Liver (tissue), 9 donors: Measurements from ENCODE around the gene MYO5C. TPM values are rescaled to one million over a fixed set of nuclear protein-coding genes. Genes with fewer than 3 reads are reported as not detected.

Experiments
- DNase-seq: peaks from one replicate; pipeline ENCODE4 v3.0.0-alpha.2; 2017; ENCODE audit warnings: low spot score
- H3K27ac ChIP-seq, 2 donors: one replicate each; pipeline ENCODE4 v1.7.0; 2013; ENCODE audit warnings: inconsistent platforms in 2 of 2, low read length in 2 of 2, control low read depth in 1 of 2, low read depth in 1 of 2, mild to moderate bottlenecking in 1 of 2
- H3K27me3 ChIP-seq, 4 donors: one replicate each; pipeline versions ENCODE4 v1.6.1 to v1.7.0; 2013; ENCODE audit warnings: low read length in 3 of 4, inconsistent platforms in 1 of 4, mild to moderate bottlenecking in 1 of 4, moderate library complexity in 1 of 4; ENCODE audit not compliant: control insufficient read depth in 4 of 4, insufficient read depth in 4 of 4
- H3K36me3 ChIP-seq, 4 donors: one replicate each; pipeline versions ENCODE4 v1.6.1 to v1.7.0; 2013; ENCODE audit warnings: low read length in 3 of 4, mild to moderate bottlenecking in 3 of 4, low read depth in 1 of 4, moderate library complexity in 1 of 4; ENCODE audit not compliant: control insufficient read depth in 4 of 4, insufficient read depth in 3 of 4
- H3K4me1 ChIP-seq, 4 donors: one replicate each; pipeline versions ENCODE4 v1.6.1 to v1.7.0; 2013; ENCODE audit warnings: low read length in 3 of 4, mild to moderate bottlenecking in 3 of 4, moderate library complexity in 1 of 4; ENCODE audit not compliant: control insufficient read depth in 4 of 4, insufficient read depth in 4 of 4
- H3K4me3 ChIP-seq, 3 donors: one replicate each; pipeline versions ENCODE4 v1.6.1 to v1.7.0; 2013; ENCODE audit warnings: low read length in 3 of 3, control low read depth in 1 of 3, low read depth in 1 of 3, mild to moderate bottlenecking in 1 of 3
- H3K9ac ChIP-seq, 2 donors: one replicate each; pipeline ENCODE4 v1.7.0; 2013; ENCODE audit warnings: low read length in 2 of 2, mild to moderate bottlenecking in 2 of 2, moderate library complexity in 2 of 2, control low read depth in 1 of 2, low read depth in 1 of 2
- H3K9me3 ChIP-seq, 4 donors: one replicate each; pipeline versions ENCODE4 v1.6.1 to v1.7.0; 2013; ENCODE audit warnings: low read length in 3 of 4; ENCODE audit not compliant: control insufficient read depth in 4 of 4
- ATF3 ChIP-seq: IDR thresholded peaks from 2 replicates; pipeline ENCODE4 v1.6.1; 2016; ENCODE audit warnings: antibody characterized with exemption
- EGR1 ChIP-seq, 2 donors: IDR thresholded peaks; 2 replicates each; pipeline ENCODE4 v1.6.1; 2016 to 2018; ENCODE audit warnings: antibody characterized with exemption in 2 of 2, low read depth in 2 of 2
- FOXA2 ChIP-seq: IDR thresholded peaks from 2 replicates; pipeline ENCODE4 v1.6.1; 2016; ENCODE audit warnings: antibody characterized with exemption
- HNF4G ChIP-seq: IDR thresholded peaks from 2 replicates; pipeline ENCODE4 v1.6.1; 2016; ENCODE audit warnings: antibody characterized with exemption
- MAX ChIP-seq: IDR thresholded peaks from 2 replicates; pipeline ENCODE4 v1.6.1; 2016; ENCODE audit warnings: antibody characterized with exemption
- REST ChIP-seq: IDR thresholded peaks from 2 replicates; pipeline ENCODE4 v1.6.1; 2016; ENCODE audit warnings: antibody characterized with exemption, mild to moderate bottlenecking
- RXRA ChIP-seq, 2 donors: IDR thresholded peaks; 2 replicates each; pipeline ENCODE4 v1.6.1; 2017 to 2018; ENCODE audit warnings: antibody characterized with exemption in 2 of 2, mild to moderate bottlenecking in 1 of 2
- TAF1 ChIP-seq: conservative IDR thresholded peaks from 2 replicates; pipeline ENCODE4 v1.6.1; 2016; ENCODE audit warnings: antibody characterized with exemption, mild to moderate bottlenecking
- YY1 ChIP-seq: IDR thresholded peaks from 2 replicates; pipeline ENCODE4 v1.6.1; 2016; ENCODE audit warnings: antibody characterized with exemption, mild to moderate bottlenecking
- ZBTB33 ChIP-seq: IDR thresholded peaks from 2 replicates; pipeline ENCODE4 v1.6.1; 2016; ENCODE audit warnings: antibody characterized with exemption
- WGBS: extraction: QIAGEN DNeasy Blood & Tissue Kit; methylation state at CpG from one replicate; pipeline ENCODE4 v1.1.7; 2013; 5-methylcytosine and 5-hydroxymethylcytosine counted together
- polyA plus RNA-seq, 2 donors: library from polyadenylated mRNA; stranded (reverse) in 1 of 2; unstranded in 1 of 2; fragments of 200-250 nt in 1 of 2; fragments of >200 nt in 1 of 2; fragmentation: Nextera tagmentation in 1 of 2; extraction: Ambion mirVana in 1 of 2; gene quantifications; one replicate each; pipeline versions ENCODE4 v1.2.1 to v1.2.3, GENCODE V29; 2013 to 2015
- total RNA-seq, 2 donors: library from RNA; depleted of rRNA; stranded (reverse); fragments of >200 nt; gene quantifications; one replicate each; pipeline ENCODE4 v1.2.3, GENCODE V29; 2014
- donor health status: healthy.
- donor health status: healthy.
- donor health status: healthy.
- donor health status: healthy.
- donor health status: healthy.

Gene MYO5C
- total and polyA plus RNA-seq, 4 donors: 1.9 to 8.6 (median 3.0) TPM

- no peak overlapping the region for H3K4me3 ChIP-seq
- no peaks in the 10 kb centered on the region for H3K4me1 ChIP-seq
- no peaks in the 10 kb centered on the region for H3K9me3 ChIP-seq
- TF ChIP-seq RXRA (IDR thresholded peaks at IDR 0.05) (no peak), TAF1 (no peak)
- H3K36me3 ChIP-seq: peaks cover 0 to 4% (median under 1%) of the 10 kb centered on the region in 4 donors
- no peak overlapping the region for H3K9ac ChIP-seq
- H3K27me3 ChIP-seq: no peaks in the 10 kb centered on the region
- WGBS: 91% methylated on average over 5 of the region's 5 CpGs
- no peak for DNase-seq
- H3K27ac ChIP-seq: no peak overlapping the region
These were observed 41.7 kb upstream of the MYO5C start for GRCh38 chr15:52337198-52337853.

GRCh38 chr15:52336529-52336928, 40.9 kb upstream of the MYO5C start:
- no peak for DNase-seq
- Histone ChIP-seq H3K27me3 (no peaks in the 10 kb centered on the region), H3K4me3 (no peak overlapping the region), H3K9me3 (no peaks in the 10 kb centered on the region), H3K4me1 (no peaks in the 10 kb centered on the region), H3K9ac (no peak overlapping the region), H3K27ac (no peak overlapping the region), H3K36me3 (peaks cover 0 to 4% (median under 1%) of the 10 kb centered on the region in 4 donors)
- TF ChIP-seq ATF3 (no peak), HNF4G (no peak), EGR1 (IDR thresholded peaks at IDR 0.05; ENCODE audit: low read depth in 2 of 2) (no peak), TAF1 (no peak)
- WGBS: 79% methylated on average over 4 of the region's 4 CpGs

GRCh38 chr15:52334491-52335160, 39.0 kb upstream of the MYO5C start:
- no peak overlapping the region for H3K4me3 ChIP-seq
- no peaks in the 10 kb centered on the region for H3K9me3 ChIP-seq
- H3K9ac ChIP-seq: no peak overlapping the region
- peaks cover 0 to 4% (median 0%) of the 10 kb centered on the region in 4 donors for H3K36me3 ChIP-seq
- no peak for DNase-seq
- TF ChIP-seq EGR1 (IDR thresholded peaks at IDR 0.05; ENCODE audit: low read depth in 2 of 2): no peak
- no peak for TF ChIP-seq ATF3
- TF ChIP-seq FOXA2: no peak
- no peak for TF ChIP-seq TAF1
- TF ChIP-seq RXRA (IDR thresholded peaks at IDR 0.05): no peak
- TF ChIP-seq MAX: no peak
- TF ChIP-seq ZBTB33: no peak
- no peak for TF ChIP-seq YY1
- no peak for TF ChIP-seq REST
- no peak for TF ChIP-seq HNF4G
- no peaks in the 10 kb centered on the region for H3K4me1 ChIP-seq
- H3K27ac ChIP-seq: no peak overlapping the region
- H3K27me3 ChIP-seq: no peaks in the 10 kb centered on the region
- WGBS: 88% methylated on average over 3 of the region's 3 CpGs
